Activated naive CD4-positive, alpha-beta T cell treated with anti-CD3 and anti-CD28 coated beads, Interleukin-2, amount 10 ng/mL, durations not matched to agents 7 days and 5 days (primary cell): Measurements from ENCODE around the gene MCC.

Experiments
- CTCF ChIA-PET: fragments of 350-600 bp; sonication (Branson Sonifier 250); formaldehyde crosslinking; loops from one replicate; lab custom pipeline; 2021; ENCODE audit warnings: antibody characterized with exemption; lab: Charles Lee
- DNase-seq: peaks from one replicate; pipeline ENCODE4 v3.0.0-alpha.2; 2020
- H3K27ac Mint-ChIP-seq: one replicate; pipeline ENCODE4 v1.8.0; 2021; ENCODE audit warnings: mild to moderate bottlenecking, moderate library complexity, mixed read lengths
- H3K27me3 Mint-ChIP-seq: one replicate; pipeline ENCODE4 v1.8.0; 2021; ENCODE audit warnings: mild to moderate bottlenecking, mixed read lengths
- H3K36me3 Mint-ChIP-seq: one replicate; pipeline ENCODE4 v1.8.0; 2021; ENCODE audit warnings: mixed read lengths
- H3K4me1 Mint-ChIP-seq: one replicate; pipeline ENCODE4 v1.8.0; 2021; ENCODE audit warnings: mixed read lengths
- H3K4me3 Mint-ChIP-seq: one replicate; pipeline ENCODE4 v1.8.0; 2021; ENCODE audit warnings: mild to moderate bottlenecking, moderate library complexity, mixed read lengths
- H3K9me3 Mint-ChIP-seq: one replicate; pipeline ENCODE4 v1.8.0; 2021; ENCODE audit warnings: mixed read lengths

The MCC gene

DNA sequence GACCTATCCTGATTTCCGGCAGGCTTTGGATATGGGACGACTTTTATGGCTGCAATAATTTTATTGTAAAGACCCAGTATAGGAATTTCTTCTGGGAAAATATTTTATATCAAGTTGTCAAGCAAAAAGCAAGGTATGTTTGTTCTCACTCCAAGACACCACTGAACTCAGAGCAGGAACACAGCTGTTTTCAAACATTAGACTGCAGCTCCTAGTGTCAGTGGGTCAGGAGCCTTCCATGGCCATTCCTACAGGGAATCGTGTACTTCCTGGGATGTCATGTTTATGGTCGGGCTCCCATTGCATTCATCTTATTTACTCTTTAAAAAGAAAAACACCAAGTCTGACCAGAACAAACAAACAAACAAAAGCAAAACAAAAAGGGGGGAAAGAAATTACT lies 278.8 kb downstream of the MCC start:
- no peaks in the 10 kb centered on the region for H3K4me1 Mint-ChIP-seq
- H3K36me3 Mint-ChIP-seq, result no peaks in the 10 kb centered on the region
- DNase-seq, result no peak
- H3K4me3 Mint-ChIP-seq, result no peak overlapping the region
- H3K9me3 Mint-ChIP-seq, result no peaks in the 10 kb centered on the region
- CTCF ChIA-PET, result no interaction called here
- H3K27me3 Mint-ChIP-seq, result no peaks in the 10 kb centered on the region
- no peak overlapping the region for H3K27ac Mint-ChIP-seq

DNA sequence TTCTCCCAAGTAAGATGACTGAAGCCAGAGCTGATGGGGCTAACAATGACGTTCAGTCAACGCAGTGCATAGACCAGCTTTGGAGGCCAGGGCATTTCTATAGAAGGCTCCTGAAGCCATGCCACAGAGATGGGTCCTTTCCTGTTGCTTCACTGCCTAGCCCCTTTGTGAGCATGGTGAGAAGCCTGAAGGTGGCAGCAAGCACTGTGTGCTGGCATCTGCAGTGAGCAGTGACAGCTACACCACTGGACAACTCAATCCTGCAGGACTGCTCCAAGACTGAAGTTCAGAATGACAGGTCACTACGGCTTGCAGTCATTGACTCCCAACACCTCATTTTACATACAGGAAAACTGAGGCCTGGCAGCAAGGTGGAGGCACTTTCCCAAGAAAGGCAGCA lies 282.4 kb downstream of the MCC start:
- DNase-seq, result no peak
- no peaks in the 10 kb centered on the region for H3K9me3 Mint-ChIP-seq
- H3K4me1 Mint-ChIP-seq, result no peaks in the 10 kb centered on the region
- H3K27ac Mint-ChIP-seq, result no peak overlapping the region
- H3K27me3 Mint-ChIP-seq, result no peaks in the 10 kb centered on the region
- no peaks in the 10 kb centered on the region for H3K36me3 Mint-ChIP-seq
- no peak overlapping the region for H3K4me3 Mint-ChIP-seq
- CTCF ChIA-PET, result no interaction called here

DNA sequence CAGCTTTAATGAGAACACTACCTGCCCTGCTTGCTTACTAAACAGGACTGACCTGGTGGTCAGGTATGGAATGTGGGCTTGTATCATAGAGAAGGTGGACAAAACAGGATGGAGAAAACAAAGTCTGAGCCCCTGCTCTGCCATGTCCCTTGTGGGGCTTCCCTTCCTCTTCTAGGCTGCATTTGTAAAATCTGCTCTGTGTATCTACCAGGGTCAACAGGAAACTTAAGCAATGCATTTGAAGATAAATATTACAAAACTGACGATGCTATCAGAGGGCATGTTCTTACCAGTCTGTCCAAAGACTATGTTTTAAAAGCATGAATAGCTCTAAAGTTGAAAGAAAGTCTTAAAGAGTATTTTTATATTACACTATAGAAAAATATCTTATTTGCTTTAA lies 282.9 kb downstream of the MCC start:
- Mint-ChIP-seq H3K27me3 (no peaks in the 10 kb centered on the region), H3K36me3 (no peaks in the 10 kb centered on the region), H3K4me1 (no peaks in the 10 kb centered on the region), H3K9me3 (no peaks in the 10 kb centered on the region), H3K4me3 (no peak overlapping the region), H3K27ac (no peak overlapping the region)
- no peak for DNase-seq
- CTCF ChIA-PET, result no interaction called here

DNA sequence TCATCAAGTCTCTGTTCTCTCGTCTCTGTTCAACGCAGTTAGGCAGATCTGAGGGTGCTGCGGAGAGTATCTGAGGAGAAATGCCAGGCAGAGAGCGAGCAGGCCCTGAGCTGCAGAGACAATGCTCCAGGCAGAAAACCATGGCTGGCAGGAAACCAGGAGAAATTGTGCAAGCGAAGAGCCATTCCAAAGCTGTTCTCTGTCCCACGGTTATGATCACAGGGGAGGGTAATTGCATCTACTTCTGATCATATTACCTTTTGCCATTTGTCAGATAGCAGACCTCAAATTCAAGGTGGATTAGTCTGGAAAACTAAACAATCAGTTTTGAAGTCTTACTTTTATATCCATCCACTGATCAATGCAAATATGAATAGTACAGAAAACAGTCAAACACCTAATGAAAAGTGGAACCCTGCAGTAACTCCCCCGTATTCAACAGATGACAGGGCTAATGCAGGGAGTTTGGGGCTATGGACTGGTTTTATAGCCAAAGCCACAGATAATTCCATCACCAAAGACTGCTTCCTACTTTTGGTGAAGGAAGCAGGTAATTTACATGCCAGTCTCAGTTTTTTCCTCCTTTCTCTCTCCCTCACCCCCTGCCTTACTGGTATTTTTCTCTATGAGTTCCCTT lies 283.6 kb downstream of the MCC start:
- Mint-ChIP-seq H3K27me3 (no peaks in the 10 kb centered on the region), H3K36me3 (no peaks in the 10 kb centered on the region), H3K4me1 (no peaks in the 10 kb centered on the region), H3K4me3 (no peak overlapping the region), H3K9me3 (no peaks in the 10 kb centered on the region), H3K27ac (no peak overlapping the region)
- CTCF ChIA-PET, result no interaction called here
- no peak for DNase-seq

DNA sequence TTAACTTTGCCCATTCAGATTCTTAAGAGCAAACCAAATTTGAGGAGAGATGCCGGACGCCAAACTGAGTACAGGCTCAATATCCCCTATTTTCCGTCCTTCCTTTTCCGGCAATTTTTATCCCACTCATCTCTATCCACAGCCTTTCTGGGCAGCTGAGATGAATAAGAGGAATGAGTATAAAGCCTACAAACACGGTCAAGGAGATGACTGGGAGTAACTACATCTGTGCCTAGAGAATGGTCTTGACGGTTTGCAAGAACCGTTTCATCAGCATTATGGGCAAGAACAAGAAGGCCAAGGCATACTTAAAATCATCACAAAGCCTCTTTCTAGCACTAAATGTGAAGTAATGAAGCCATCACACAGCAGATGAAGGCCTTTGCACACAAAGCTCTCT lies 284.3 kb downstream of the MCC start:
- CTCF ChIA-PET, result no interaction called here
- no peak for DNase-seq
- no peaks in the 10 kb centered on the region for H3K4me1 Mint-ChIP-seq
- no peak overlapping the region for H3K4me3 Mint-ChIP-seq
- no peak overlapping the region for H3K27ac Mint-ChIP-seq
- H3K9me3 Mint-ChIP-seq, result no peaks in the 10 kb centered on the region
- no peaks in the 10 kb centered on the region for H3K27me3 Mint-ChIP-seq
- no peaks in the 10 kb centered on the region for H3K36me3 Mint-ChIP-seq

DNA sequence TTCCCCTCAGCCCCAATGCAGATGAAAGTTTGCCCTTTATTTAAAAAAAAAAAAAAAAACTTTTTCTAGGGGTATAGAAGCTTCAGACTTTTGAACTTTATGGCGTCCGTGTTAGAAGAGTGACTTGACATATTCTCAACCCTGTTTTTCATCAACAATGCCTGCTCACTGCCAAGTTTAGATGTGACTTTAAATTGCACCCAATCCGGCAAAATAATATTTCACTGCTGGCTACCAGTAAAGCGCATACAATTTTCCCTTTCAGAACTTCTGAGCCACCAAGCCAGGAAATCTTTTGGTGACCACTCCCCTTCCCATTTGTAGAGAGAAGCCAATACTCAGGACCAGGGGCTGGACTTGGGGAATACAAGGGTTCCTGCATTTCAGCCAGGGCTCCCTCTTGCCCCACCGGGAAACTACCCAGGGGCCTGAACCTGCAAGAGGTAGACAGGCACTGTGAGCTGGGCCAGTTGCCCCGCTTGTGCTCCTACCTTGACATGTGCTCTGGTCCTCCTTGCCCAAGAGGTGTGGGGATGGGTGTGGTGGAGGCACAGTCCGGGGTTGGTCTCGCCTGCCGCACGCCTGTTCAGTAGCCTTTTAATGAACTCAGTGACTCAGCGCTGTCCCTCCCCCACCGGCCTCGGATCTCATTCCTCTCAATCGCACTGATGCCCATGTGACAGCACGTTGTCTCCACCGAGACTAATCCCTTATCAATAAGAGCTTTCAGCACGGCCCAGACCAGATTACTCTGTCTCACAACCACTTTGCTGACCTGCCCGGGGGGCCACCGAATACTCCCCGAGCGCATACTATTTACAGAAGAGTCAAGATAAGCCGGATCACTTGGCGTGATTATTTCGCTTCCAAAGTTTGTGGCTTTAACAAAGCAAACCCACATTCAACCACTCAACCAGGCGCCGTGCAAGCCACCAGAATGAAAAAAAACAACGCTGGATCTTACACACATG lies 285.2 kb downstream of the MCC start:
- H3K27ac Mint-ChIP-seq, result no peak overlapping the region
- H3K9me3 Mint-ChIP-seq, result no peaks in the 10 kb centered on the region
- no peaks in the 10 kb centered on the region for H3K4me1 Mint-ChIP-seq
- H3K27me3 Mint-ChIP-seq, result no peaks in the 10 kb centered on the region
- H3K36me3 Mint-ChIP-seq, result no peaks in the 10 kb centered on the region
- CTCF ChIA-PET, result no interaction called here
- H3K4me3 Mint-ChIP-seq, result no peak overlapping the region
- DNase-seq, result no peak

DNA sequence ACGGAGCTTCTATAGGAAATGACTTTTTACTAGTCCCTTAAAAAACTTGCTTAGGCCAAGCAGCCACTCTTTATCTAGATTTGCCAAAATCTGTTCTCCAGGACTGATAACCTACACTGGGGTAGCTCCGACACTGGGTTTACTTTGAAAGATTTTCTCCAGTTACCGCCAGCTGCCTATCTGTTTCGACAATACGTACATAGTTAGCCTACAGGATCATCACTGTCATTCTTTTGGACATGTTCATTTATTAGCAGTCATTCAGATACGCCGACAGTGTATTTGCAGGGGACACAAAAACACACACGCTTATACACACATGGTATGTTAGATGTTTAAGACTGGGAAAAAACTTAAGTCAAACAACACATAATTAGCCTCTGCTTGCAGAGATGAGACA lies 286.0 kb downstream of the MCC start:
- Mint-ChIP-seq H3K4me1 (no peaks in the 10 kb centered on the region), H3K27me3 (no peaks in the 10 kb centered on the region), H3K27ac (no peak overlapping the region), H3K9me3 (no peaks in the 10 kb centered on the region), H3K36me3 (no peaks in the 10 kb centered on the region), H3K4me3 (no peak overlapping the region)
- no peak for DNase-seq
- CTCF ChIA-PET, result no interaction called here

DNA sequence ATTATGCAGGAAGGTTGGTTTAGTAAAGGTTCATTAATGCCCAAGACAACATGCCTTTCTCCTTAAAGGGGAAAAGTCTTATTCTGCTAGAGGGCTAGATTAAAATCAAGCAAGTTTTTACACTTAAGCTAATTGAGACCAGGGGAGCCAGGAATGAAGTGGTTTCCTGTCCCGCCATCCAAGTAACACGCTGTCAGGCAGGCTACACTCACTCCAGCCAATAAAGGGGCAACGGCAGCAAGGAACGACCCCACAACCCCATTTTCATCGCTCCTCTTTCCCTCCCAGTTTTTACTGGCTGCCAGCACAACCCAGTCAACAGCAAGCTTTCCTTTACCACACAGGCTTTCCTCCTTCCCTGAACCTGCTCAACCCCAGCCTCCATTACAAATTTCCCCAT lies 286.5 kb downstream of the MCC start:
- no peaks in the 10 kb centered on the region for H3K36me3 Mint-ChIP-seq
- H3K4me3 Mint-ChIP-seq, result no peak overlapping the region
- DNase-seq, result no peak
- no peaks in the 10 kb centered on the region for H3K9me3 Mint-ChIP-seq
- CTCF ChIA-PET, result no interaction called here
- H3K4me1 Mint-ChIP-seq, result no peaks in the 10 kb centered on the region
- H3K27me3 Mint-ChIP-seq, result no peaks in the 10 kb centered on the region
- no peak overlapping the region for H3K27ac Mint-ChIP-seq

DNA sequence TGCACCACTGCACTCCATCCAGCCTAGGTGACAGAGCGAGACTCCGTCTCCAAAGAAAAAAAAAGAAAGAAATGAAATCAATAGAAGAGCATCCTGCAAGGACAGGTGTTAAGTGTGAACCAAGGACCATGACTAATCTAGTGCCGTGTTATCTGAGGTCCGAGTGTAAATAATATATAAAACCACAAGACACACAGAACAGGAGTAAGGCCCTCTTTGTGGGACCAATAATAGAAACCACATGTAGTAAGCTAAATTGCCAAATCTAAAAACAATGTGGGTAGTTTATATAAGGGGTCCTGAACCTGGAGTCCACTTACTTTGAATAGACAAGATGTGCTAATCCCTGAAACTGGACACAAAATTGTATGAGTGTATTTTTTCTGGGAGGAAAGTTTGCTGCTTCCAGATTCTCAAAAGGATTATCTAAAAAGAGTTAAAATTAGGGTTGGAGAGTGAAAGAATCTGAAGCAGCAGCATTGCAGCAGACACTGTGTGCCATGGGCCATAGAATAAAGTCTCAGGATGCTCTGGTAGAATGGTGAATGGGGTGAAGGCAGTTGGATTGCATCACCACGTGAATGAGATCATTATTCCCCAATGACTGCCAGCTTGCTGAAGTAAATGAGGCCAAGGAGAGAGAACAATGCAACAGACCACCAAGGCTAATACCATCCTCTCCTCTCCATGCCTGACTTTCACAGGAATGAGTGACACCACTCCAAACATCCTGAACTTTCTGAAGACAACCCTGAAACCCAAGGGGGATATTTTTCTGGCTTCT lies 288.9 kb downstream of the MCC start:
- H3K27ac Mint-ChIP-seq, result no peak overlapping the region
- no peaks in the 10 kb centered on the region for H3K4me1 Mint-ChIP-seq
- CTCF ChIA-PET, result no interaction called here
- no peaks in the 10 kb centered on the region for H3K9me3 Mint-ChIP-seq
- DNase-seq, result no peak
- no peaks in the 10 kb centered on the region for H3K36me3 Mint-ChIP-seq
- no peaks in the 10 kb centered on the region for H3K27me3 Mint-ChIP-seq
- no peak overlapping the region for H3K4me3 Mint-ChIP-seq

DNA sequence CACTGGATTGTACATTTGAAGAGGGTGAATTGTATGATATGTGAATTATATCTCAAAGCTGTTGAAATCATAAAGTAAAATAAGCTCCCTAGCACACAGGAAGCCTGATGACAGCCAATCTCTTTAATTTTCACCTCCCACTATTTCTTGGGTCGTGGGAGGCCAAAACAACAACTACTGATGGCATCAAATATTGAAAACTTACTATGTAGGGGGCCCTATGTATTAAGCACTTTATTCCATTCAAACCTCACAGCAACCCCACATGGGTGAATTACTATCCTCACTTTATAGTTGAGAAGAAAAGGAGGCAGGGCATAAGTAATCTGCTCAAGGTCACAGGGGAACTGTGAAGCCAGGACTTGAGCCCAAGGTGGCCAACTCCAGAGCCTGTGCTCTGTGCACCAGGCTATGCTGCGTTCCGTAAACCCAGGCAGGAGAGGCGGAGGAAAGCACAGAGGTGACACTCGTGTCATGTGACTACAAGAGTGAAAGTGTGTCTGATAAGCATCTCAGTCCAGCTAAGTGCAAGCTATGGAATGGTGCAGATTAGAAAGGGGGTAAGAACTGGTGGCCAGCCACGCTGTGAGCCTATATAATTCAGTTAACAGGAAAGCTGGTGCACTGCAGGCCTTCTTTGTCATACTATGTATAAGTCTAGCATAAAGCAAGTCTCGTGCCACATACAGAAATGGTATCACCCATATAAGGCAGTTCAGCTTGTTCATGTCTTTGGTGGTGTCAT lies 290.6 kb downstream of the MCC start:
- Mint-ChIP-seq H3K4me3 (no peak overlapping the region), H3K27ac (no peak overlapping the region), H3K27me3 (no peaks in the 10 kb centered on the region), H3K36me3 (no peaks in the 10 kb centered on the region), H3K4me1 (no peaks in the 10 kb centered on the region), H3K9me3 (no peaks in the 10 kb centered on the region)
- CTCF ChIA-PET, result no interaction called here
- no peak for DNase-seq

DNA sequence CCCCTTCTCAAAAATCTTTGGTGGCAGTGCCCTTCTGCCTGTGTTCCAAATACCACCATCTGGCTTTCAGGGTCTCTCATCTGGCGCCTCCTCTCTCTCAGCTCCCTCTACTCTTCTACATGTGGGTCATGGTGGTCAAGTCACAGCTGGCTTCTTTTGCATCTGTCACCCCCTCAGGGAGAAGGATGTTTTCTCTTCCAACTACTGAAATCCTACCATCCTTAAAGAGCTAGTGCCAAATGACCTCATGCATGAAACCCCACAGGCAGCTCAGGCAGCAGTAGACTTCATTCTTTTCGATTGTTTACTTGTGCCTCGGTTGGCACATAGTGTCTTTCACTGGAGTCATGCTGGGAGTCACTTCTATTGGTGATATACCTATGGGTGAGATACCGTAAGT lies 292.5 kb downstream of the MCC start:
- no peaks in the 10 kb centered on the region for H3K4me1 Mint-ChIP-seq
- no peaks in the 10 kb centered on the region for H3K9me3 Mint-ChIP-seq
- no peak for DNase-seq
- H3K27ac Mint-ChIP-seq, result no peak overlapping the region
- H3K27me3 Mint-ChIP-seq, result peaks cover 4% of the 10 kb centered on the region
- no peaks in the 10 kb centered on the region for H3K36me3 Mint-ChIP-seq
- CTCF ChIA-PET, result no interaction called here
- H3K4me3 Mint-ChIP-seq, result no peak overlapping the region

DNA sequence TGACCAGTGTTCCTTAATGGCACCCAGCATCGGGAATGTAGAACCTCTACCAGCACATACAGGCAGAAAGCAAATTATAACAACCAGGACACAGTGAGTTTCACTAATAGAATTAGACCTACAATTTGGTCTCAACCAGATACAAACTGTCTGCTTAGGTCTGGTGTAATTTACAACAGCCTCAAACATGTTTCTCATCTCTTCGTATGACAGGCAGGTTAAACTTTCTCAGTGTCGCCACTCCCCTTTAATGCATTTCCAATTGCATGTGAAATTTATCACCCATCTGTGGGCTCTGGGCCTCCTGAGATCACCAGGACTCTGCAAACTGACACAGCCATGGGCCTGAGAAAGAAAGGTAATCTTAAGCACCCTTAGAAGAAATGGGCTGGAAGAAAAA lies 293.0 kb downstream of the MCC start:
- Mint-ChIP-seq H3K27ac (no peak overlapping the region), H3K4me3 (no peak overlapping the region), H3K36me3 (no peaks in the 10 kb centered on the region), H3K27me3 (peaks cover 4% of the 10 kb centered on the region), H3K4me1 (no peaks in the 10 kb centered on the region), H3K9me3 (no peaks in the 10 kb centered on the region)
- DNase-seq, result no peak
- CTCF ChIA-PET, result no interaction called here

DNA sequence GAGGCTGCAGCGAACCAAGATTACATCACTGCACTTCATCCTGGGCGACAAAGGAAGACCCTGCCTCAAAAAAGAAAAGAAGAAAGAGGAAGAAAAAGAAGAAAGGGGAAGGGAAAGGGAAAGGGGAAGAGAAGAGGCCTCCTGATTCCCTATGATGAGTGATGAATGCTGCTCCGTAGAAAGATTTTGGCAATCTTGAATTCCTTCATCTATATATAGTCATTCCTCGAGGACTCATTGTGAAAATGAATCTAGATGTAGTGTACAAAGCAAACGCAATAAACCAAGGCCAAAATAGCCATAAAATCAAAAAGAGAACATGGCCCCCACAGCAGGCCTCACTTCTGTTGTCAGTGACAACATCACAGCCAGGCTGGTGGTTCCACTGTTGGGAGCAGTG lies 293.7 kb downstream of the MCC start:
- Mint-ChIP-seq H3K4me1 (no peaks in the 10 kb centered on the region), H3K36me3 (no peaks in the 10 kb centered on the region), H3K27me3 (peaks cover 4% of the 10 kb centered on the region), H3K9me3 (no peaks in the 10 kb centered on the region), H3K4me3 (no peak overlapping the region), H3K27ac (no peak overlapping the region)
- CTCF ChIA-PET, result no interaction called here
- no peak for DNase-seq

DNA sequence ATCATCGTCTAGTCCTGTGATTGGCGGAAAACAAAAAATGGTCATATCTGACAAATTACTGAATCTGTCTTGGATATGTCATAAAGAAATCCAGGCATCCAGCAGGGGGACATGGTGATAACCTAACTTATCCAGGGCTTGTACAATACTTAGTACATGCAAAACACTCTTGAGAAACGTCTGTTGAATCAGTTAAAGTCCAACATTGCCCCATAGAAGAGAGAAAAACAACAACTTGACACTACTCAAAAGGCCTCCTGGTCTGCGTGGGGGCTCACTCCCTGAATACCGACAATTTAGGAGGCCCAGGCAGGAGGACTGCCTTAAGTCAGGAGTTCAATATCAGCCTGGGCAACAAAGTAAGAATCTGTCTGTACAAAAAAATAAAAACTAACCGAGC lies 294.1 kb downstream of the MCC start:
- H3K27ac Mint-ChIP-seq, result no peak overlapping the region
- H3K36me3 Mint-ChIP-seq, result no peaks in the 10 kb centered on the region
- H3K4me1 Mint-ChIP-seq, result no peaks in the 10 kb centered on the region

More for the DNA sequence above, 294.1 kb downstream of the MCC start:
- CTCF ChIA-PET, result no interaction called here
- DNase-seq, result no peak
- Mint-ChIP-seq H3K27me3 (peaks cover 4% of the 10 kb centered on the region), H3K4me3 (no peak overlapping the region), H3K9me3 (no peaks in the 10 kb centered on the region)
